SK-N-SH (cell line): Measurements from ENCODE around the gene SAP30BP. TPM values are rescaled to one million over a fixed set of nuclear protein-coding genes. Genes with fewer than 3 reads are reported as not detected.

Experiments
- CHD2 ChIP-seq: fragments of 150-350 bp; IDR thresholded peaks from 2 replicates; pipeline ENCODE4 v1.6.1; 2018; ENCODE audit warnings: low read length; ENCODE audit not compliant: partially characterized antibody
- CTCF ChIP-seq: fragments of 200-600 bp; sonication (generic); IDR thresholded peaks from 2 replicates; pipeline ENCODE4 v1.6.1; 2017; ENCODE audit warnings: antibody characterized with exemption, mild to moderate bottlenecking, moderate library complexity
- FOXJ3 ChIP-seq: sonication (generic); formaldehyde crosslinking; IDR thresholded peaks from 2 replicates; pipeline ENCODE4 v1.5.1; 2020; ENCODE audit warnings: mild to moderate bottlenecking, missing genetic modification reagents
- GABPA ChIP-seq: IDR thresholded peaks from 2 replicates; pipeline ENCODE4 v1.4.0; 2012; ENCODE audit warnings: low read depth, mild to moderate bottlenecking
- GATA2 ChIP-seq: sonication (generic); formaldehyde crosslinking; IDR thresholded peaks from 2 replicates; pipeline ENCODE4 v1.5.0; 2020; ENCODE audit warnings: mild to moderate bottlenecking, missing genetic modification reagents
- JUND ChIP-seq: IDR thresholded peaks from 2 replicates; pipeline ENCODE4 v1.4.0; 2012
- MAX ChIP-seq: IDR thresholded peaks from 2 replicates; pipeline ENCODE4 v1.4.0; 2012; ENCODE audit warnings: low read depth
- MEF2A ChIP-seq: IDR thresholded peaks from 2 replicates; pipeline ENCODE4 v1.4.0; 2012; ENCODE audit warnings: low read depth, borderline replicate concordance
- POLR2AphosphoS5 ChIP-seq: IDR thresholded peaks from 2 replicates; pipeline ENCODE4 v1.6.1; 2012; ENCODE audit warnings: low read depth, low read length
- RCOR1 ChIP-seq: fragments of 150-350 bp; IDR thresholded peaks from 2 replicates; pipeline ENCODE4 v1.6.1; 2017; ENCODE audit warnings: antibody characterized with exemption, low read length
- SMC3 ChIP-seq: IDR thresholded peaks from 2 replicates; pipeline ENCODE4 v1.6.1; 2012; ENCODE audit warnings: low read depth, low read length, improper control_type of control experiment
- TAF1 ChIP-seq: IDR thresholded peaks from 2 replicates; pipeline ENCODE4 v1.6.1; 2012; ENCODE audit warnings: low read depth, mild to moderate bottlenecking, low read length, moderate library complexity, borderline replicate concordance
- TCF12 ChIP-seq: IDR thresholded peaks from 2 replicates; pipeline ENCODE4 v1.4.0; 2012
- TEAD4 ChIP-seq: IDR thresholded peaks from 2 replicates; pipeline ENCODE4 v1.4.0; 2012; ENCODE audit warnings: mild to moderate bottlenecking, borderline replicate concordance; ENCODE audit not compliant: insufficient read depth
- USF1 ChIP-seq: IDR thresholded peaks from 2 replicates; pipeline ENCODE4 v1.4.0; 2012; ENCODE audit warnings: low read depth, borderline replicate concordance
- polyA plus RNA-seq, 3 experiments: library from polyadenylated mRNA; depleted of rRNA; stranded (reverse); fragments of >200 nt; gene quantifications; 2 replicates each; pipeline ENCODE4 v1.2.3, GENCODE V29; 2012
- TF ChIP-seq, protein P1 (sequence below): fragments of 150-350 bp; IDR thresholded peaks from 2 replicates; pipeline ENCODE4 v1.6.1; 2016; ENCODE audit warnings: mild to moderate bottlenecking, low read depth, low read length
- TF ChIP-seq, protein P2 (sequence below): fragments of 150-350 bp; IDR thresholded peaks from 2 replicates; pipeline ENCODE4 v1.6.1; 2017; ENCODE audit warnings: antibody characterized with exemption, low read length, low read depth, borderline replicate concordance
- TF ChIP-seq, protein P3 (sequence below): IDR thresholded peaks from 2 replicates; pipeline ENCODE4 v1.6.1; 2012; ENCODE audit warnings: mild to moderate bottlenecking, low read depth, low read length, moderate library complexity

The SAP30BP gene
- polyA plus RNA-seq, 1 of the 3 experiments (the other 2 are of a cell fraction) = 158 TPM

GRCh38 chr17:75693500-75694481, 26.7 kb downstream of the SAP30BP start (continued):
- peak; percentile 74 for TF ChIP-seq POLR2AphosphoS5
- TF ChIP-seq, protein P1, sequence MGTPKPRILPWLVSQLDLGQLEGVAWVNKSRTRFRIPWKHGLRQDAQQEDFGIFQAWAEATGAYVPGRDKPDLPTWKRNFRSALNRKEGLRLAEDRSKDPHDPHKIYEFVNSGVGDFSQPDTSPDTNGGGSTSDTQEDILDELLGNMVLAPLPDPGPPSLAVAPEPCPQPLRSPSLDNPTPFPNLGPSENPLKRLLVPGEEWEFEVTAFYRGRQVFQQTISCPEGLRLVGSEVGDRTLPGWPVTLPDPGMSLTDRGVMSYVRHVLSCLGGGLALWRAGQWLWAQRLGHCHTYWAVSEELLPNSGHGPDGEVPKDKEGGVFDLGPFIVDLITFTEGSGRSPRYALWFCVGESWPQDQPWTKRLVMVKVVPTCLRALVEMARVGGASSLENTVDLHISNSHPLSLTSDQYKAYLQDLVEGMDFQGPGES = no peak
- no peak for TF ChIP-seq FOXJ3
- TF ChIP-seq RCOR1 = peak; percentile 56; the same call in 1 of the 2 replicates
- TF ChIP-seq MAX = peak; percentile 99
- peak; percentile 7; the same call in 1 of the 2 replicates for TF ChIP-seq MEF2A
- peak; percentile 16; the same call in 1 of the 2 replicates for TF ChIP-seq SMC3
- peak; percentile 52; the same call in 1 of the 2 replicates for TF ChIP-seq USF1
- peak; percentile 94 for TF ChIP-seq TCF12
- TF ChIP-seq TAF1 = peak; percentile 26; the same call in 1 of the 2 replicates
- TF ChIP-seq, protein P2, sequence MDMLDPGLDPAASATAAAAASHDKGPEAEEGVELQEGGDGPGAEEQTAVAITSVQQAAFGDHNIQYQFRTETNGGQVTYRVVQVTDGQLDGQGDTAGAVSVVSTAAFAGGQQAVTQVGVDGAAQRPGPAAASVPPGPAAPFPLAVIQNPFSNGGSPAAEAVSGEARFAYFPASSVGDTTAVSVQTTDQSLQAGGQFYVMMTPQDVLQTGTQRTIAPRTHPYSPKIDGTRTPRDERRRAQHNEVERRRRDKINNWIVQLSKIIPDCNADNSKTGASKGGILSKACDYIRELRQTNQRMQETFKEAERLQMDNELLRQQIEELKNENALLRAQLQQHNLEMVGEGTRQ = no peak
- TF ChIP-seq GATA2 (CRISPR knock-in tag) = no peak
- peak; percentile 53 for TF ChIP-seq CTCF
- TF ChIP-seq TEAD4 = peak; percentile 96
- TF ChIP-seq CHD2 = peak; percentile 91
- TF ChIP-seq, protein P3, sequence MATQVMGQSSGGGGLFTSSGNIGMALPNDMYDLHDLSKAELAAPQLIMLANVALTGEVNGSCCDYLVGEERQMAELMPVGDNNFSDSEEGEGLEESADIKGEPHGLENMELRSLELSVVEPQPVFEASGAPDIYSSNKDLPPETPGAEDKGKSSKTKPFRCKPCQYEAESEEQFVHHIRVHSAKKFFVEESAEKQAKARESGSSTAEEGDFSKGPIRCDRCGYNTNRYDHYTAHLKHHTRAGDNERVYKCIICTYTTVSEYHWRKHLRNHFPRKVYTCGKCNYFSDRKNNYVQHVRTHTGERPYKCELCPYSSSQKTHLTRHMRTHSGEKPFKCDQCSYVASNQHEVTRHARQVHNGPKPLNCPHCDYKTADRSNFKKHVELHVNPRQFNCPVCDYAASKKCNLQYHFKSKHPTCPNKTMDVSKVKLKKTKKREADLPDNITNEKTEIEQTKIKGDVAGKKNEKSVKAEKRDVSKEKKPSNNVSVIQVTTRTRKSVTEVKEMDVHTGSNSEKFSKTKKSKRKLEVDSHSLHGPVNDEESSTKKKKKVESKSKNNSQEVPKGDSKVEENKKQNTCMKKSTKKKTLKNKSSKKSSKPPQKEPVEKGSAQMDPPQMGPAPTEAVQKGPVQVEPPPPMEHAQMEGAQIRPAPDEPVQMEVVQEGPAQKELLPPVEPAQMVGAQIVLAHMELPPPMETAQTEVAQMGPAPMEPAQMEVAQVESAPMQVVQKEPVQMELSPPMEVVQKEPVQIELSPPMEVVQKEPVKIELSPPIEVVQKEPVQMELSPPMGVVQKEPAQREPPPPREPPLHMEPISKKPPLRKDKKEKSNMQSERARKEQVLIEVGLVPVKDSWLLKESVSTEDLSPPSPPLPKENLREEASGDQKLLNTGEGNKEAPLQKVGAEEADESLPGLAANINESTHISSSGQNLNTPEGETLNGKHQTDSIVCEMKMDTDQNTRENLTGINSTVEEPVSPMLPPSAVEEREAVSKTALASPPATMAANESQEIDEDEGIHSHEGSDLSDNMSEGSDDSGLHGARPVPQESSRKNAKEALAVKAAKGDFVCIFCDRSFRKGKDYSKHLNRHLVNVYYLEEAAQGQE = peak; percentile 72
- TF ChIP-seq GABPA = 0 out of 2 replicates have a peak, but pooled peaks have one; percentile 47
- peak; percentile 90 for TF ChIP-seq JUND
